CD14-positive monocyte (primary cell): Measurements from ENCODE around the gene CD177. TPM values are rescaled to one million over a fixed set of nuclear protein-coding genes. Genes with fewer than 3 reads are reported as not detected.

Experiments used
- DNase-seq, 3 donors: peaks; one replicate each; pipeline ENCODE4 v3.0.0-alpha.2; 2011 to 2022
- H2AFZ ChIP-seq: 2 replicates; pipeline ENCODE4 v1.6.0; 2012; ENCODE audit warnings: mild to moderate bottlenecking, low read depth, low read length, inconsistent platforms; ENCODE audit not compliant: insufficient read depth, poor library complexity, severe bottlenecking
- H3K27ac ChIP-seq, 2 donors: 1 replicate in 1 of 2; 2 replicates in 1 of 2; pipeline ENCODE4 v1.5.1; 2012 to 2013; ENCODE audit warnings: low read length in 2 of 2, control low read depth in 1 of 2, inconsistent platforms in 1 of 2, low read depth in 1 of 2, mild to moderate bottlenecking in 1 of 2
- H3K27me3 ChIP-seq, 2 donors: one replicate each; pipeline versions ENCODE4 v1.6.0 to v1.6.1; 2011 to 2013; ENCODE audit warnings: low read length in 2 of 2; ENCODE audit not compliant: control insufficient read depth in 2 of 2, insufficient read depth in 2 of 2
- H3K36me3 ChIP-seq, 2 donors: replicated peaks in 1 of 2; 1 replicate in 1 of 2; 2 replicates in 1 of 2; pipeline versions ENCODE4 v1.5.1 to v1.6.1; 2012 to 2013; ENCODE audit warnings: low read length in 2 of 2, control low read depth in 1 of 2, inconsistent platforms in 1 of 2, mild to moderate bottlenecking in 1 of 2; ENCODE audit not compliant: insufficient read depth in 2 of 2, control insufficient read depth in 1 of 2
- H3K4me1 ChIP-seq, 2 donors: 1 replicate in 1 of 2; 2 replicates in 1 of 2; pipeline versions ENCODE4 v1.5.1 to v1.6.1; 2012 to 2013; ENCODE audit warnings: low read length in 2 of 2, control low read depth in 1 of 2, inconsistent platforms in 1 of 2, mild to moderate bottlenecking in 1 of 2, moderate library complexity in 1 of 2; ENCODE audit not compliant: insufficient read depth in 2 of 2, control insufficient read depth in 1 of 2
- H3K4me2 ChIP-seq: replicated peaks from 2 replicates; pipeline ENCODE3; 2012; ENCODE audit warnings: low read length, moderate library complexity, mild to moderate bottlenecking; ENCODE audit not compliant: poor library complexity, severe bottlenecking; ENCODE audit errors: extremely low read depth
- H3K4me3 ChIP-seq, 3 experiments: fragments of 200-600 bp in 1 of 3; sonication (generic) in 1 of 3; replicated peaks in 1 of 3; 1 replicate in 2 of 3; 2 replicates in 1 of 3; pipeline ENCODE4 v1.5.1; 2011 to 2013; ENCODE audit warnings: low read length in 3 of 3, mild to moderate bottlenecking in 3 of 3, control low read depth in 2 of 3, low read depth in 2 of 3, inconsistent platforms in 1 of 3, moderate library complexity in 1 of 3
- H3K79me2 ChIP-seq: 2 replicates; pipeline ENCODE4 v1.6.0; 2012; ENCODE audit warnings: mild to moderate bottlenecking, control low read depth, inconsistent platforms, low read length, moderate library complexity; ENCODE audit not compliant: insufficient read depth
- H3K9ac ChIP-seq: 2 replicates; pipeline ENCODE4 v1.6.0; 2017; ENCODE audit warnings: low read length, mild to moderate bottlenecking; ENCODE audit not compliant: insufficient read depth, poor library complexity, severe bottlenecking
- H3K9me3 ChIP-seq, 2 donors: replicated peaks in 1 of 2; 1 replicate in 1 of 2; 2 replicates in 1 of 2; pipeline versions ENCODE4 v1.5.1 to v1.6.1; 2012 to 2013; ENCODE audit warnings: low read length in 2 of 2, control low read depth in 1 of 2; ENCODE audit not compliant: control insufficient read depth in 1 of 2, insufficient read depth in 1 of 2
- H4K20me1 ChIP-seq: 2 replicates; pipeline ENCODE4 v1.6.0; 2012; ENCODE audit warnings: mild to moderate bottlenecking, low read length, control low read depth, moderate library complexity; ENCODE audit not compliant: insufficient read depth
- H3K27ac Mint-ChIP-seq, 7 donors: one replicate each; pipeline ENCODE4 v1.8.0; 2020; ENCODE audit warnings: mild to moderate bottlenecking in 7 of 7, mixed read lengths in 7 of 7, moderate library complexity in 6 of 7, inconsistent platforms in 2 of 7
- H3K27me3 Mint-ChIP-seq, 3 donors: one replicate each; pipeline ENCODE4 v1.8.0; 2021 to 2022; ENCODE audit warnings: low read depth in 3 of 3, mild to moderate bottlenecking in 3 of 3, mixed read lengths in 3 of 3, moderate library complexity in 3 of 3, inconsistent platforms in 1 of 3
- H3K36me3 Mint-ChIP-seq, 2 donors: one replicate each; pipeline ENCODE4 v1.8.0; 2020; ENCODE audit warnings: mixed read lengths in 2 of 2, inconsistent platforms in 1 of 2, mild to moderate bottlenecking in 1 of 2
- H3K4me1 Mint-ChIP-seq: one replicate; pipeline ENCODE4 v1.8.0; 2020; ENCODE audit warnings: mild to moderate bottlenecking, mixed read lengths
- H3K4me3 Mint-ChIP-seq, 2 donors: one replicate each; pipeline ENCODE4 v1.8.0; 2020; ENCODE audit warnings: mild to moderate bottlenecking in 2 of 2, mixed read lengths in 2 of 2, moderate library complexity in 1 of 2
- H3K9me3 Mint-ChIP-seq, 7 donors: one replicate each; pipeline ENCODE4 v1.8.0; 2020 to 2022; ENCODE audit warnings: mixed read lengths in 7 of 7, mild to moderate bottlenecking in 6 of 7, moderate library complexity in 6 of 7, inconsistent platforms in 2 of 7
- WGBS: methylation state at CpG from one replicate; pipeline ENCODE4 v1.1.5; 2013; ENCODE audit warnings: missing lambda C conversion rate; ENCODE audit not compliant: insufficient coverage; 5-methylcytosine and 5-hydroxymethylcytosine counted together
- intact Hi-C, 2 donors: fragments of 100-400 bp; cut with micrococcal nuclease; formaldehyde crosslinking; loops; one replicate each; pipeline versions ENCODE4 v1.15.0 to v1.15.1; 2023
- polyA plus RNA-seq, 3 donors: library from polyadenylated mRNA; depleted of rRNA in 1 of 3; unstranded in 2 of 3; stranded (reverse) in 1 of 3; fragments of 300-500 nt in 2 of 3; fragments of >200 nt in 1 of 3; fragmentation: Illumina TruSeq in 2 of 3; gene quantifications; 1 replicate in 2 of 3; 2 replicates in 1 of 3; pipeline ENCODE4 v1.2.3, GENCODE V29; 2012 to 2021
- TF ChIP-seq, protein P1 (sequence below): fragments of 200-600 bp; IDR thresholded peaks from one replicate; pipeline ENCODE4 v1.8.0; 2022; ENCODE audit warnings: antibody characterized with exemption, mild to moderate bottlenecking

CD177 gene
- polyA plus RNA-seq, 3 donors = not detected

DNA sequence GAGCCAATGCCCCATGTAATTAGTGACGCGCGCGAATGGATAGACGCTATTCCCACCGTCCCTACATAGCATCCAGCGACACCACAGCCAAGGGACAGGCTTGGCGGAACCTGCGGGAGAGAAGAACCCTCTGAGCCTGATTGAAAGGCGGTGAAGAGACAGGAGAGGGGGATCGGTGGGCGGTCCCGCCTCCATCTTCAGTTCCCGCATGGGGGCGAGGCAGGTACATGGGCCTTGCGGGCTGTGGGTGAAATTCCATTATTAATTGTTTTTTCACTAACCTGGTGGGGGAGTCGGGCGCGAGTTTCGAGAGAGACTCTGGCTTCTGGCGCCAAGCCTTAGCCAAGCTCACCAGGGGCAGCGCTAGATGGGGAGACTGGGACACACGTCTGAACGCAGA, 52.8 kb downstream of the CD177 start:
- Histone ChIP-seq H3K36me3 (no peaks in the 10 kb centered on the region), H3K27me3 (no peaks in the 10 kb centered on the region), H3K9me3 (no peaks in the 10 kb centered on the region), H2AFZ (no peak overlapping the region), H3K4me1 (peaks cover 11 to 15% of the 10 kb centered on the region in 2 donors), H3K4me2 (no peak overlapping the region), H3K79me2 (no peaks in the 10 kb centered on the region), H3K9ac (no peak overlapping the region), H3K27ac (no peak overlapping the region), H3K4me3 (no peak overlapping the region), H4K20me1 (no peaks in the 10 kb centered on the region)
- TF ChIP-seq, protein P1, sequence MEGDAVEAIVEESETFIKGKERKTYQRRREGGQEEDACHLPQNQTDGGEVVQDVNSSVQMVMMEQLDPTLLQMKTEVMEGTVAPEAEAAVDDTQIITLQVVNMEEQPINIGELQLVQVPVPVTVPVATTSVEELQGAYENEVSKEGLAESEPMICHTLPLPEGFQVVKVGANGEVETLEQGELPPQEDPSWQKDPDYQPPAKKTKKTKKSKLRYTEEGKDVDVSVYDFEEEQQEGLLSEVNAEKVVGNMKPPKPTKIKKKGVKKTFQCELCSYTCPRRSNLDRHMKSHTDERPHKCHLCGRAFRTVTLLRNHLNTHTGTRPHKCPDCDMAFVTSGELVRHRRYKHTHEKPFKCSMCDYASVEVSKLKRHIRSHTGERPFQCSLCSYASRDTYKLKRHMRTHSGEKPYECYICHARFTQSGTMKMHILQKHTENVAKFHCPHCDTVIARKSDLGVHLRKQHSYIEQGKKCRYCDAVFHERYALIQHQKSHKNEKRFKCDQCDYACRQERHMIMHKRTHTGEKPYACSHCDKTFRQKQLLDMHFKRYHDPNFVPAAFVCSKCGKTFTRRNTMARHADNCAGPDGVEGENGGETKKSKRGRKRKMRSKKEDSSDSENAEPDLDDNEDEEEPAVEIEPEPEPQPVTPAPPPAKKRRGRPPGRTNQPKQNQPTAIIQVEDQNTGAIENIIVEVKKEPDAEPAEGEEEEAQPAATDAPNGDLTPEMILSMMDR = no peak
- intact Hi-C loops = no loop called here
- Mint-ChIP-seq H3K4me1 (peaks cover 10% of the 10 kb centered on the region), H3K4me3 (no peak overlapping the region), H3K27me3 (peaks cover 3 to 5% (median 3%) of the 10 kb centered on the region in 3 donors), H3K9me3 (peaks cover 0 to 8% (median 5%) of the 10 kb centered on the region in 7 donors), H3K27ac (no peak overlapping the region), H3K36me3 (no peaks in the 10 kb centered on the region)
- no peak for DNase-seq
- 85% methylated on average over 22 of the region's 24 CpGs for WGBS

DNA sequence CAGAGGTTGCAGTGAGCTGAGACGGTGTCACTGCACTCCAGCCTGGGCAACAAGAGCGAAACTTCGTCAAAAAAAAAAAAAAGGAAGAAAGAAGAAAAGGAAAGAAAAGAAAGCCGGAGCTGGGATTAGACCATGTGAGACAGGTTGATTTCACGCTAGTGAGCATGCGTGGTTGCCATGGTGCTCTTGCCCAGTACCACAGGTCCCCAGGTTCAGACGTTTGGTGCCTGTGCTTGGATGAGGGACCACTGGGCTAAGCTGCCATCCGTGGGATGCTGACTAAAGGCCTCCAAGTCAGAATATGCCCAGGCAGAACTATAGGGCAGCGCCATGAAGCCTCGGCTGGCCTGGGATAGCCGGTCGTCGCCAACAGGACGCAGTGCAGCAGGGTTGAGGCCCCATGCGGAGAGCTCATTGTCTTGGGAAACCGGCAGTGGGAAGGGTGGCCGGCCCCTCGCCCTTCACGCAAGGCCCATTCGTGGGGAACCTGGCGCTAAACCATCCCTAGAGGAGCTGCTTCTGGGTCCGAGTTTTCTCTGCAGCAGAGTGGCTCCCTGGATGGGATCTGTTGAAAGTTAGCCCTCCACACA, 54.0 kb downstream of the CD177 start:
- Histone ChIP-seq H3K27me3 (no peaks in the 10 kb centered on the region), H2AFZ (no peak overlapping the region), H3K4me2 (no peak overlapping the region), H3K4me3 (no peak overlapping the region), H3K4me1 (peaks cover 11 to 15% of the 10 kb centered on the region in 2 donors), H3K9me3 (peaks cover 0 to 3% of the 10 kb centered on the region in 2 donors), H3K27ac (no peak overlapping the region), H4K20me1 (no peaks in the 10 kb centered on the region), H3K79me2 (no peaks in the 10 kb centered on the region), H3K36me3 (no peaks in the 10 kb centered on the region), H3K9ac (no peak overlapping the region)
- intact Hi-C loops = no loop called here
- Mint-ChIP-seq H3K4me1 (peaks cover 10% of the 10 kb centered on the region), H3K4me3 (no peak overlapping the region), H3K36me3 (no peaks in the 10 kb centered on the region), H3K9me3 (peaks cover 3 to 12% (median 5%) of the 10 kb centered on the region in 7 donors), H3K27ac (no peak overlapping the region), H3K27me3 (peaks cover 3 to 5% (median 3%) of the 10 kb centered on the region in 3 donors)
- TF ChIP-seq, protein P1 = no peak
- DNase-seq = no peak
- 89% methylated on average over 18 of the region's 22 CpGs for WGBS
